Sigmoid colon (tissue), 4 donors: ENCODE results near the gene KCNJ9.

Source experiments
- EP300 ChIP-seq, 4 donors: sonication (generic); formaldehyde crosslinking; IDR thresholded peaks; one replicate each; pipeline ENCODE4 v1.6.1; 2017; ENCODE audit warnings: antibody characterized with exemption in 4 of 4
- POLR2A ChIP-seq, 2 donors: fragments of 450-650 bp; IDR thresholded peaks; one replicate each; pipeline ENCODE4 v1.6.1; 2016; ENCODE audit warnings: antibody characterized with exemption in 2 of 2, mild to moderate bottlenecking in 2 of 2, moderate library complexity in 2 of 2
- POLR2AphosphoS5 ChIP-seq, 4 donors: sonication (generic); formaldehyde crosslinking; IDR thresholded peaks; one replicate each; pipeline ENCODE4 v1.6.1; 2017; ENCODE audit warnings: antibody characterized with exemption in 4 of 4
- TF ChIP-seq, protein P1 (sequence below), 4 experiments: fragments of 450-650 bp in 3 of 4; fragments of 200-600 bp in 1 of 4; IDR thresholded peaks; one replicate each; pipeline ENCODE4 v1.5.1; 2016 to 2019; ENCODE audit warnings: antibody characterized with exemption in 4 of 4, mild to moderate bottlenecking in 3 of 4, moderate library complexity in 2 of 4

GRCh38 chr1:160095382-160096105 is 14.2 kb downstream of the KCNJ9 start:
- TF ChIP-seq, protein P1, sequence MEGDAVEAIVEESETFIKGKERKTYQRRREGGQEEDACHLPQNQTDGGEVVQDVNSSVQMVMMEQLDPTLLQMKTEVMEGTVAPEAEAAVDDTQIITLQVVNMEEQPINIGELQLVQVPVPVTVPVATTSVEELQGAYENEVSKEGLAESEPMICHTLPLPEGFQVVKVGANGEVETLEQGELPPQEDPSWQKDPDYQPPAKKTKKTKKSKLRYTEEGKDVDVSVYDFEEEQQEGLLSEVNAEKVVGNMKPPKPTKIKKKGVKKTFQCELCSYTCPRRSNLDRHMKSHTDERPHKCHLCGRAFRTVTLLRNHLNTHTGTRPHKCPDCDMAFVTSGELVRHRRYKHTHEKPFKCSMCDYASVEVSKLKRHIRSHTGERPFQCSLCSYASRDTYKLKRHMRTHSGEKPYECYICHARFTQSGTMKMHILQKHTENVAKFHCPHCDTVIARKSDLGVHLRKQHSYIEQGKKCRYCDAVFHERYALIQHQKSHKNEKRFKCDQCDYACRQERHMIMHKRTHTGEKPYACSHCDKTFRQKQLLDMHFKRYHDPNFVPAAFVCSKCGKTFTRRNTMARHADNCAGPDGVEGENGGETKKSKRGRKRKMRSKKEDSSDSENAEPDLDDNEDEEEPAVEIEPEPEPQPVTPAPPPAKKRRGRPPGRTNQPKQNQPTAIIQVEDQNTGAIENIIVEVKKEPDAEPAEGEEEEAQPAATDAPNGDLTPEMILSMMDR (IDR thresholded peaks at IDR 0.05), result no peak
- TF ChIP-seq POLR2AphosphoS5 (IDR thresholded peaks at IDR 0.05) (no peak), EP300 (IDR thresholded peaks at IDR 0.05) (no peak), POLR2A (IDR thresholded peaks at IDR 0.05) (no peak)
